Activated T-helper 1 cell treated with anti-CD3 and anti-CD28 coated beads, Interleukin-12 subunit alpha, Interleukin-12 subunit beta, Interleukin-2, Interleukin-4 antibody, amounts not matched to agents 30 ng/mL and 10 ng/mL and 1 ng/mL, durations not matched to agents 14 hours and 24 hours and 36 hours (primary cell): ENCODE results near the gene PRKCG. TPM values are rescaled to one million over a fixed set of nuclear protein-coding genes. Genes with fewer than 3 reads are reported as not detected.

Source experiments
- DNase-seq: peaks from one replicate; pipeline ENCODE4 v3.0.0; 2021; ENCODE audit warnings: low spot score
- H3K27ac Mint-ChIP-seq: one replicate; pipeline ENCODE4 v1.8.0; 2021; ENCODE audit warnings: mild to moderate bottlenecking, mixed read lengths
- H3K27me3 Mint-ChIP-seq: one replicate; pipeline ENCODE4 v1.8.0; 2022; ENCODE audit warnings: mild to moderate bottlenecking, moderate library complexity, mixed read lengths; ENCODE audit not compliant: insufficient read depth
- H3K36me3 Mint-ChIP-seq: one replicate; pipeline ENCODE4 v1.8.0; 2021; ENCODE audit warnings: low read depth, mixed read lengths
- H3K4me1 Mint-ChIP-seq: one replicate; pipeline ENCODE4 v1.8.0; 2021; ENCODE audit warnings: low read depth, mixed read lengths
- H3K4me3 Mint-ChIP-seq: one replicate; pipeline ENCODE4 v1.8.0; 2021; ENCODE audit warnings: mild to moderate bottlenecking, moderate library complexity, mixed read lengths
- H3K9me3 Mint-ChIP-seq: one replicate; pipeline ENCODE4 v1.8.0; 2021; ENCODE audit warnings: mixed read lengths
- intact Hi-C: fragments of 100-400 bp; cut with micrococcal nuclease; formaldehyde crosslinking; loops from one replicate; pipeline ENCODE4 v1.15.1; 2024
- total RNA-seq: library from RNA; stranded (reverse); gene quantifications from 2 replicates; pipeline ENCODE4 v1.2.3, GENCODE V29; 2022

PRKCG gene
- total RNA-seq, 1 donor from 2014 or later, result not detected

- intact Hi-C loops, result loop anchor here (2.0 to 5.0 kb wide), 2 partner anchors 64 to 115 kb away; no protein-coding TSS in a partner anchor
- DNase-seq, result no peak
- Mint-ChIP-seq H3K9me3 (no peaks in the 10 kb centered on the region), H3K4me1 (peaks cover 23% of the 10 kb centered on the region), H3K4me3 (no peak overlapping the region), H3K36me3 (peaks cover 6% of the 10 kb centered on the region), H3K27ac (no peak overlapping the region), H3K27me3 (peaks cover 48% of the 10 kb centered on the region)
These were observed 25.2 kb downstream of the PRKCG start for GRCh38 chr19:53907193-53907581.

GRCh38 chr19:53907690-53908089 is 25.7 kb downstream of the PRKCG start:
- no peak for DNase-seq
- intact Hi-C loops, result loop anchor here (1.0 to 5.0 kb wide), 3 partner anchors 65 to 115 kb away; no protein-coding TSS in a partner anchor
- Mint-ChIP-seq H3K4me3 (no peak overlapping the region), H3K36me3 (peaks cover 6% of the 10 kb centered on the region), H3K9me3 (no peaks in the 10 kb centered on the region), H3K27me3 (peaks cover 48% of the 10 kb centered on the region), H3K4me1 (peaks cover 23% of the 10 kb centered on the region), H3K27ac (no peak overlapping the region)

- DNase-seq, result peak; percentile 26
- Mint-ChIP-seq H3K4me1 (peaks cover 23% of the 10 kb centered on the region), H3K9me3 (no peaks in the 10 kb centered on the region), H3K4me3 (no peak overlapping the region), H3K27me3 (peaks cover 48% of the 10 kb centered on the region), H3K36me3 (peaks cover 6% of the 10 kb centered on the region), H3K27ac (no peak overlapping the region)
- intact Hi-C loops, result loop anchor here (1.0 to 5.0 kb wide), 2 partner anchors 69 to 114 kb away; no protein-coding TSS in a partner anchor
These were observed 26.3 kb downstream of the PRKCG start for GRCh38 chr19:53908106-53908934.

GRCh38 chr19:53908935-53909415 is 27.0 kb downstream of the PRKCG start, which contains the start of gene CACNG7:
CACNG7 (plus strand) TSS chr19:53909278; CDS start chr19:53912832, 3,554 bp downstream.
- no peak for DNase-seq
- no peak within 1 kb of the TSS for H3K27ac Mint-ChIP-seq
- peaks cover 23% of the 10 kb centered on the region for H3K4me1 Mint-ChIP-seq
- peaks cover 6% of the 10 kb centered on the region for H3K36me3 Mint-ChIP-seq
- H3K27me3 Mint-ChIP-seq, result peaks cover 48% of the 10 kb centered on the region
- no peaks in the 10 kb centered on the region for H3K9me3 Mint-ChIP-seq
- intact Hi-C loops, result loop anchor here (1.0 to 5.0 kb wide), 2 partner anchors 68 to 113 kb away; no protein-coding TSS in a partner anchor
- no peak within 1 kb of the TSS for H3K4me3 Mint-ChIP-seq

- Mint-ChIP-seq H3K9me3 (no peaks in the 10 kb centered on the region), H3K27ac (no peak overlapping the region), H3K4me1 (peaks cover 21% of the 10 kb centered on the region), H3K36me3 (peaks cover 6% of the 10 kb centered on the region), H3K27me3 (peaks cover 48% of the 10 kb centered on the region), H3K4me3 (no peak overlapping the region)
- no peak for DNase-seq
- intact Hi-C loops, result loop anchor here (5.0 kb wide), 1 partner anchor 113 kb away; no protein-coding TSS in a partner anchor
These were observed 27.6 kb downstream of the PRKCG start for GRCh38 chr19:53909471-53910169.

GRCh38 chr19:53910170-53910518 is 28.1 kb downstream of the PRKCG start:
- peaks cover 6% of the 10 kb centered on the region for H3K36me3 Mint-ChIP-seq
- H3K4me1 Mint-ChIP-seq, result peaks cover 16% of the 10 kb centered on the region
- H3K27ac Mint-ChIP-seq, result no peak overlapping the region
- intact Hi-C loops, result no loop called here
- H3K9me3 Mint-ChIP-seq, result no peaks in the 10 kb centered on the region
- no peak overlapping the region for H3K4me3 Mint-ChIP-seq
- peaks cover 46% of the 10 kb centered on the region for H3K27me3 Mint-ChIP-seq
- no peak for DNase-seq

GRCh38 chr19:53912653-53913052 is 30.7 kb downstream of the PRKCG start:
- peaks cover 4% of the 10 kb centered on the region for H3K36me3 Mint-ChIP-seq
- H3K4me3 Mint-ChIP-seq, result no peak overlapping the region
- peaks cover 11% of the 10 kb centered on the region for H3K4me1 Mint-ChIP-seq
- no peak overlapping the region for H3K27ac Mint-ChIP-seq
- peaks cover 31% of the 10 kb centered on the region for H3K27me3 Mint-ChIP-seq
- no peaks in the 10 kb centered on the region for H3K9me3 Mint-ChIP-seq
- no peak for DNase-seq
- intact Hi-C loops, result no loop called here

- intact Hi-C loops, result no loop called here
- DNase-seq, result no peak
- no peak overlapping the region for H3K4me3 Mint-ChIP-seq
- no peaks in the 10 kb centered on the region for H3K9me3 Mint-ChIP-seq
- H3K36me3 Mint-ChIP-seq, result no peaks in the 10 kb centered on the region
- no peak overlapping the region for H3K27ac Mint-ChIP-seq
- H3K4me1 Mint-ChIP-seq, result no peaks in the 10 kb centered on the region
- peaks cover 14% of the 10 kb centered on the region for H3K27me3 Mint-ChIP-seq
These were observed 33.0 kb downstream of the PRKCG start for GRCh38 chr19:53915000-53915399.

- intact Hi-C loops, result no loop called here
- H3K9me3 Mint-ChIP-seq, result no peaks in the 10 kb centered on the region
- H3K27me3 Mint-ChIP-seq, result peaks cover 4% of the 10 kb centered on the region
- no peak for DNase-seq
- H3K4me1 Mint-ChIP-seq, result no peaks in the 10 kb centered on the region
- no peaks in the 10 kb centered on the region for H3K36me3 Mint-ChIP-seq
- no peak overlapping the region for H3K4me3 Mint-ChIP-seq
- H3K27ac Mint-ChIP-seq, result no peak overlapping the region
These were observed 34.0 kb downstream of the PRKCG start for GRCh38 chr19:53916004-53916403.

- no peak for DNase-seq
- H3K27ac Mint-ChIP-seq, result no peak overlapping the region
- intact Hi-C loops, result no loop called here
- H3K36me3 Mint-ChIP-seq, result no peaks in the 10 kb centered on the region
- H3K4me1 Mint-ChIP-seq, result no peaks in the 10 kb centered on the region
- H3K4me3 Mint-ChIP-seq, result no peak overlapping the region
- no peaks in the 10 kb centered on the region for H3K27me3 Mint-ChIP-seq
- H3K9me3 Mint-ChIP-seq, result no peaks in the 10 kb centered on the region
These were observed 35.4 kb downstream of the PRKCG start for GRCh38 chr19:53917356-53917755.

- DNase-seq, result peak; percentile 14
- intact Hi-C loops, result no loop called here
- no peaks in the 10 kb centered on the region for H3K36me3 Mint-ChIP-seq
These were observed 45.7 kb downstream of the PRKCG start for GRCh38 chr19:53927739-53928138.

GRCh38 chr19:53936029-53936428 is 54.0 kb downstream of the PRKCG start:
- no peaks in the 10 kb centered on the region for H3K4me1 Mint-ChIP-seq
- peaks cover 1% of the 10 kb centered on the region for H3K27me3 Mint-ChIP-seq
- no peaks in the 10 kb centered on the region for H3K9me3 Mint-ChIP-seq
- no peak overlapping the region for H3K4me3 Mint-ChIP-seq
- no peak overlapping the region for H3K27ac Mint-ChIP-seq
- intact Hi-C loops, result no loop called here
- no peaks in the 10 kb centered on the region for H3K36me3 Mint-ChIP-seq
- no peak for DNase-seq

More at GRCh38 chr19:53927739-53928138, 45.7 kb downstream of the PRKCG start:
- Mint-ChIP-seq H3K4me1 (no peaks in the 10 kb centered on the region), H3K9me3 (peaks cover 11% of the 10 kb centered on the region), H3K27ac (no peak overlapping the region), H3K4me3 (no peak overlapping the region), H3K27me3 (no peaks in the 10 kb centered on the region)
